Sciatic nerve (tissue), 2 donors: ENCODE results near the gene CPEB2. TPM values are rescaled to one million over a fixed set of nuclear protein-coding genes. Genes with fewer than 3 reads are reported as not detected.
A peak's percentile ranks its signal among the peaks of the same experiment; 100 is the strongest.

ENCODE experiments used
- ATAC-seq: fragments of 200-7000 bp; cut with Tn5 transposase; one replicate; pipeline ENCODE4 v1.9.1; 2020; ENCODE audit warnings: mild to moderate bottlenecking, moderate library complexity
- DNase-seq: peaks from one replicate; pipeline ENCODE4 v3.0.0-alpha.2; 2020; ENCODE audit warnings: low spot score
- intact Hi-C: fragments of 100-400 bp; cut with DNase I; formaldehyde crosslinking; loops from one replicate; pipeline ENCODE4 v1.14.2; 2022
- total RNA-seq: library from RNA; stranded (reverse); fragmentation: NEBNext Ultra II Directional; extraction: Animal tissue kit (Norgen Biotek cat#: 25700); gene quantifications from one replicate; pipeline ENCODE4 v1.2.1, GENCODE V29; 2021
- donor health status: DM: no; HTN: no; CAD: no.
- donor health status: DM: no; HTN: no; CAD: no.

Gene CPEB2
- total RNA-seq, 1 donor from 2014 or later = 44.1 TPM

DNA sequence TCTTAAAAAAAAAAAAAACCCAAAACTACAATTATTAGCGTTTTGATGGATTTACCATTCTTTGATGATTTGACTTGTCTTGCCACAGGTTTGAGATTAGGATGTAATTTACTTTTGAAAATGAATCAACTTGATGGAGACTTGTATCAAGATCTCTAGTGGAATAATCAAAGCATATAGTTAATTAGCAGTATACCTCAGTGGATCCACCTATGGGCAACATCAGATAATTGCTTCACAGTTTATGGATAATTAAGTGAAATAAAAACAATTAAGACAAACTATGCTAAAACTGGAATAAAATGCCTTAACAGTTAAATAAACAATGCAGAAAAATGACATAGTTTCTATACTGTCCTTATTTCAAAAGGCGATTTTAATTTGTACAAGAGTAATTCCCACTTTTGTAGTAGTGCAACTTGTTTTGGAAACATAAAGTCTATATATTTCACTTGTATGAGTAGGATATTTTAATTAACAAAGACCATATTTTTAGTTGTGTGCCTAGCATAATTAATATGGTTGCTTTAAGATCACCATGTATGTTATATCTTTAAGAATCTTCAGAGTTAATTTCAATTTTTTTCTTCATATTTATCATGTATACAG is 4.2 kb downstream of the CPEB2 start:
- intact Hi-C loops = no loop called here

GRCh38 chr4:15007201-15007600 is 4.9 kb downstream of the CPEB2 start:
- intact Hi-C loops = no loop called here
- DNase-seq = no peak
- ATAC-seq = no peak

More for the DNA sequence above, 4.2 kb downstream of the CPEB2 start:
- no peak for DNase-seq
- no peak for ATAC-seq

DNA sequence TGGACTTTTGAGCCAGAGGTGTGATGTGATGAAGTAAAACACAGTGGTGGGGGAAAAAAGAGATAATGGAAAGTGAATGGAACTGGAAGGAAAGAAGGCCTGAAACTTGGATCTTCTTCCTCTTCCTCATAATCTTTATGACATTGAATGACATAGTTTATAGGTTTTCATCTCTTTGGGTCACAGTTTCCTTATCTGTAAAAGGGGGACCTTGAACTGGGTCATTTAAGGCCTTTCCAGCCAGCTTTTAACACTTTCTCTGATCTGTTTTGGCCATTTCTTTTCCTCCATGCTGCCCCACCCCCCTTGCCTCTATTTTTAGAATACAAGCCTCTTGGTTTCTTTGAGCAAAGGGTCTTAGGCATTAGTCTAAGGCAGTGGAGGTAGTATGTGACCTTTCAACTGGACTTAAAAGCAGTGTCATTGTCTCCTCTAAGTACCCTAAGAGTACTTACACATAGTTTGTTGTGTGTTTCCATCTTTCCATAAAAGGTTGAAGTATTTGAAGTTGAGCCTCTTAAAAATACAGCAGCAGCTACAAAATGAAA is 7.8 kb downstream of the CPEB2 start:
- intact Hi-C loops = no loop called here
- DNase-seq (no peak), ATAC-seq (no peak)

- ATAC-seq (no peak), DNase-seq (no peak)
- intact Hi-C loops = no loop called here
These were observed 8.9 kb downstream of the CPEB2 start for GRCh38 chr4:15011166-15011565.

GRCh38 chr4:15012017-15012788 is 9.9 kb downstream of the CPEB2 start:
- intact Hi-C loops = no loop called here
- DNase-seq (no peak), ATAC-seq (no peak)

DNA sequence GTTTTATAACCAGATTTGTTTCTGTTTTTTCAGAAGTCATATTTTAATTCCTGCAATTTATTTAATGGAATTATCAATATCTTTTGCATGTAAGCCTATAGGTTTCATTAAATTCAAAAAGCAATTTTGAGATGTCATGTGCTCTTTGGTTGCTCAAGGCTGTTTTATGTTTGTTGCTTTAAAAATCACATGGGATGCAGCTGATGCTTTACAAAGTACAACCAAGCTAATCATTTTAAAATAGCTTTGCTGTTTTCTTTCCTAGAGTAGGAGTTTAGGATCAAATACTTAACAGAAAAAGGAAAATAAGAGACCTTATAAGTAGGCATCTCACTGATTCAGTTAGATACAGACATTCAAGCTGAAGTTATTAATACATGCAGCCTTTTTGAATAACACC is 11.3 kb downstream of the CPEB2 start:
- intact Hi-C loops = no loop called here
- ATAC-seq (peak; percentile 42), DNase-seq (no peak)

DNA sequence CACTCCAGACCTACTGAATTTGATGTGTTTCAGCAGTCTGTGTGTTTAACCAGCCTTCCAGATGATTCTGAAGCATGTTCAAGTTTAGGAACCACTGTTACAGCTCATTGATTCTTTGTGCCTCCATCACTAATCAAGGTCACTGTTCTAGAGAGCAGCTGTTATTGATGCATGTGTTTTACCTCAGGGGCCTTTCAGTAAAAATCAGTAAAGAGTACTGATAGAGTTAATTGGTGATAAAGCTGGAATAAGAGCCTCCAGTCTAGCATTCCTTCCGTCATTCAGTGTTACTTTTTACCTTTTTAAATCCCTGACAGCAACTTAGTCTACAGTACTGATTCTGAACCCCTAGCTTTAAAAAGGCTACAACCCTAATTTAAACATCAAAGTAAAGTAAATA is 12.9 kb downstream of the CPEB2 start:
- intact Hi-C loops = no loop called here
- ATAC-seq = no peak
- DNase-seq = no peak

- ATAC-seq = no peak
- DNase-seq = no peak
- intact Hi-C loops = no loop called here
These were observed 16.1 kb downstream of the CPEB2 start for GRCh38 chr4:15018361-15018760.

GRCh38 chr4:15020502-15021286 is 18.4 kb downstream of the CPEB2 start:
- DNase-seq (no peak), ATAC-seq (no peak)
- intact Hi-C loops = no loop called here

DNA sequence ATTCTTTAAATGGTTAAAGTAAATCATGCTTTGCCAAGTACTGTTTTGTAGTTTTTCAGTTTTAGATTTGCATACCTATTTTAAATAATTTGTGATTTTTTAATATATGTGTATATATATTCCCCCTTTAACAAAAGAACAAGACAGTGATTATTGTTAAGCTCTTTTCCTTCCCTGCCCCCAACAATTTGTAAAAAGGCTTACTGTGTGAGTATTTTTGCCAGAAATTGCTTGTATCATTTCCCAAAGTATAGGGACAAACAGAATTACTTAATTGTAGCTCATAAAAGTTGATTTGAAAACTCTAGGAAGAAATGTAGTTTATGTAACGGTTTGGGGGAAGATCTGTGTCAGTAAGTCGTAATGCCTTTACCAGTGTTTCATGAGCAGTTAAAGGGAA is 19.0 kb downstream of the CPEB2 start:
- DNase-seq = no peak

DNA sequence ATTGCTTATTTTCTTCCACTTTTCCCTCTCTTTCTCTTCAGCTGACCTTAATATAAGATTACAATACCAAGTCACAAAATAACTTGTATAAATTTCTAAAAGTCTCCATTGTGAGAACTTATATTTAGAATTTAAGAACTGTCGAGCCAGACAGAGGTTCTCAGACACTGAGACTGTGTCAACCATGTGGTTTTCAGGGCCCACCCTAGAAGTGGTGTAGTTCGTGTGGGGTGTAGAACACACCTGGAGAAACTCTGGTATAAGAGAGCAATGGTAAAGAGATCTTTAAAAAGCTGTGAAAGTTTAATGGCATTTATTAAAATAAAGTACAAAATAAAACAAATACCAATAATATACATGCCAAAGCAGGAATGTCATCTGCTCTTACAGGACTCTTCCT is 19.7 kb downstream of the CPEB2 start:
- intact Hi-C loops = no loop called here
- DNase-seq (no peak), ATAC-seq (no peak)

More for the DNA sequence above, 19.0 kb downstream of the CPEB2 start:
- no peak for ATAC-seq
- intact Hi-C loops = no loop called here

DNA sequence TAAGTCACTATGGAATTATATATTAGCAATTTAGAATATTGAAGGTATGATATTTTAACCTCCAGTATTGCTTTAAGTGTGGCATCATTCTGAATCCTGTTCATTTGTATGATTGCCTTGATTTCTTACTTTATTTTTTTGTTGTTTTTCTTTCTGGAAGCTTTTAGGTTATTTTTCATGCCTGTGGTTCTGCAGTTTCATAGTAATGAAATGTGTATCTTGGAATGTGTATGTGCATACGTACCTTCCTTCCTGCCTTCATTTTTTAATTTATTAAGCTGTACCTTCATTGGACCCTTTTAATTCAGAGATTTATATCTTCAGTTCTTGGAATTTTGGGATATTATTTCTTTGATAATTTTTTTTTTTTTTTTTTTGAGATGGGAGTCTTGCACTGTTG is 22.1 kb downstream of the CPEB2 start:
- intact Hi-C loops = no loop called here
- DNase-seq = no peak
- ATAC-seq = no peak

GRCh38 chr4:15025693-15026092 is 23.4 kb downstream of the CPEB2 start:
- intact Hi-C loops = no loop called here
- DNase-seq (no peak), ATAC-seq (no peak)

DNA sequence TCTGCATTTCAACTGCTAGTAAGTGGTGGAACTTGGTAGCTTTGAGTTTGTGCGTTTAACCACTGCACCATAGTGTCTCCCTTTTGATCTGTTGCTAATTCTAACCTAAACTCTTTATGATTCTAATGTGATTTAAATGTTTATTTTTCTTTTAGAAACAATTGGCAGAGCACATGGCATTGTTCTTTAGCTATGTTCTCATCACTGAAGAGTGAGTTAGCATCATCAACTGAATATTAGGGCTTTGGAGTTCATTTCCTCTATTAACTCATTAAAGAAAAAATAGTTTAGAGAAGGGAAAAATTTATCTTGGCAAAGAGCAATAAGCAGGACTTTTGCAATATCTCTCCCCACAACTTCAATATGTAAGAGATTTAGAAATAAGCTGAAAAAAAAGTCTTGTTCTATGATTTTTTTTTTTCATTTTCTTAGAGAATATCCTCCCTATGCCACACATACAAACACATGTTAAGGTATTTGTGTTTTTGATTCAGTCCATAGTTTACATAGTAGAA is 25.7 kb downstream of the CPEB2 start:
- ATAC-seq = no peak
- intact Hi-C loops = no loop called here
- DNase-seq = no peak

GRCh38 chr4:15031197-15031596 is 28.9 kb downstream of the CPEB2 start:
- ATAC-seq = no peak
- intact Hi-C loops = no loop called here
- DNase-seq = no peak

- intact Hi-C loops = no loop called here
- ATAC-seq = no peak
- DNase-seq = no peak
These were observed 29.9 kb downstream of the CPEB2 start for GRCh38 chr4:15031993-15032675.

GRCh38 chr4:15034071-15034764 is 31.9 kb downstream of the CPEB2 start:
- intact Hi-C loops = no loop called here
- DNase-seq (no peak), ATAC-seq (no peak)

- intact Hi-C loops = no loop called here
- no peak for DNase-seq
- no peak for ATAC-seq
These were observed 32.9 kb downstream of the CPEB2 start for GRCh38 chr4:15035159-15035558.
